OCI-M2 (cell line): ENCODE results near the gene DGAT2.
A peak's percentile ranks its signal among the peaks of the same experiment; 100 is the strongest.
"Not testable (repeated sequence)": the region's sequence is repeated elsewhere in the genome, so short reads cannot be mapped to it uniquely, and the experiment has no call there.

Experiments used
- DNase-seq: peaks from one replicate; lab custom pipeline; 2025; ENCODE audit not compliant: unreplicated experiment; lab: John Stamatoyannopoulos, UW

Gene DGAT2, protein sequence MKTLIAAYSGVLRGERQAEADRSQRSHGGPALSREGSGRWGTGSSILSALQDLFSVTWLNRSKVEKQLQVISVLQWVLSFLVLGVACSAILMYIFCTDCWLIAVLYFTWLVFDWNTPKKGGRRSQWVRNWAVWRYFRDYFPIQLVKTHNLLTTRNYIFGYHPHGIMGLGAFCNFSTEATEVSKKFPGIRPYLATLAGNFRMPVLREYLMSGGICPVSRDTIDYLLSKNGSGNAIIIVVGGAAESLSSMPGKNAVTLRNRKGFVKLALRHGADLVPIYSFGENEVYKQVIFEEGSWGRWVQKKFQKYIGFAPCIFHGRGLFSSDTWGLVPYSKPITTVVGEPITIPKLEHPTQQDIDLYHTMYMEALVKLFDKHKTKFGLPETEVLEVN

DNA sequence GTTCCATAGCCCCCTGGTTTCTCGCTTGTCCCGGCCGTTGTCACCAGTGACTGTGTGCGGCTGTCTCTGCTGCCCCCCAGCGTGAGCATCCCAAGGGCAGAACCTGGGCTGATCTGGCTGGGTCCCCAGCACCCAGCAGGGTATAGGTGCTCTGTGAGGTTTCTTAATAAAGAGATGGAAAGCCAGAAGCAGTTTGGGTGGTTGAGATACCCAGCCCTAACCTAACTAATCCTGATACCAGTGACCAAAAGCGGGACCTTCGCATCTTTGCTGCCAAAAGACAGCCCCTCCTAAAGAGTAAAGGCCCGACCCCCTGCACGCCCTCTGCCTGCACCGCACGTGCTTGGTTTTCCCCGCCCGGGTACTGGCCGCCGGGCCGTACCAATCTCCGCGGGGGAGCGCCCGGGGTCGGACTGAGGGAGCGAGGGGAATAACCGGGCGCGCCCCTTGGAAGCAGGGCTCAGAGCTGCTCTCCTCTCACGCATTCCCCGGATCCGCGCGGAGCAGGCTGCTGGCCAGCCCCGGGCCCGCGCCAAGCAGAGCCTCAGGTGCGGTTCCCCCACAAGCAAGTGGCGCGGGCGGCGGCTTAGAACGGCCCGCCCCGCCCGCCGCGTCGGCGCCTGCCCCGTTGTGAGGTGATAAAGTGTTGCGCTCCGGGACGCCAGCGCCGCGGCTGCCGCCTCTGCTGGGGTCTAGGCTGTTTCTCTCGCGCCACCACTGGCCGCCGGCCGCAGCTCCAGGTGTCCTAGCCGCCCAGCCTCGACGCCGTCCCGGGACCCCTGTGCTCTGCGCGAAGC lies at the start of gene DGAT2:
DGAT2 (plus strand) TSS at position 667 of the 797 bp plus-strand sequence. CDS start 214 bp downstream, outside the sequence.
- peak; percentile 80 for DNase-seq

DNA sequence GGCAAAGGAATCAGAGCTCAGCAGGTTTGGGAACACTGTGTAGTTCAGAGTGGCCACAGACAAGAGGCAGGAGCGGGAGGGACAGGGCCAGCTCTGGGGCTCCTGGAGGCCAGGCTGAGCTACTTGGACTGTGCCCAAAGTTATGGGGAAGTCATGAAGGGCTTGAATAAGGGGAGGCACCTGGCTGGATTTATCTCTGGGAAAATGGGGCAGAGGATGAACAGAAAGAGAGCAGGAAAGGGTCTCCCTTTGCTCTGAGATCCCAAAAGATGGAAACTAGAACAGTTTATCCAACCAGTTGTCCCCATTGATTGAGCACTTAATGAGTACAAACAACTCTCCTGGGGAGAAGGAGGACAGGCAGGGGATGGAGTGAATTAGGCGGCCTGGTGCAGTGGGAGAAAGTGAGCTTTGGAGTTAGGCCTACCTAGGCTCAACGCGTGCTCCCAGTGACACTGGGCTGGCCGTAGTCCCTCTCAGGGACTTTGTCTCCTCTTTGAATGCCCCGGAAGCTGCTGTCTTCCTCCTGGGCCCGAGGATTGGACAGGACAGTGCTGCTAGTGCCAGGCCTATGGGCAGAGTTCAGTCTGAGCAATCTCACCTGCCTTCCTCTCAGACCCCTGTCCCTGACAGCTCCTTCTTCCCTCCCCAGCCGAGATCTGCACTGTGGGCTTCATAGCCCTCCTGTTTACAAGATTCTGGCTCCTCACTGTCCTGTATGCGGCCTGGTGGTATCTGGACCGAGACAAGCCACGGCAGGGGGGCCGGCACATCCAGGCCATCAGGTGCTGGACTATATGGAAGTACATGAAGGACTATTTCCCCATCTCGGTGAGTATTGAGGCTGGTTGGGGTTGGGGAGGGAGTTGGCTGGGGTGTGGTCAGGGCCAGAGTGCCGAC lies 49.0 kb upstream of the DGAT2 start:
- DNase-seq, result no peak

DNA sequence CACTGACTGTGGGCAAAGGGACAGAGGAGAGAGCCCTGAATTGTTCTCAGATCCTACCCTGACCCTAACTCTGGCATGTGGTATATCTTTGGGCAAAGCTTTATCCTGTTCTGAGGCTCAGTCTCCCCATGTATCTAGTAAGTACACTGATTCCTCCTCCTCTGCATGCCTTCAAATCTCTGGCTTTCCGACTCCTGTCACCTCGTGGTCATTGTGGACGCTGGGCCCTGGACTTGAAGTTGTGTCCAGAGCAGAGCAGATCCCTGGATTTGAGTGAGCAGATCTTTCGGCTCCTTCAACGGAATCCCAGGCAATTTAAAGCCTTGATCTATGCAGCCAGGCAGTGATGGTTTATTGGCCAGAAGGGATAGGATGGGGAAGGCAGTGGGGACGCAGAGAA lies 47.9 kb upstream of the DGAT2 start:
- no peak for DNase-seq

DNA sequence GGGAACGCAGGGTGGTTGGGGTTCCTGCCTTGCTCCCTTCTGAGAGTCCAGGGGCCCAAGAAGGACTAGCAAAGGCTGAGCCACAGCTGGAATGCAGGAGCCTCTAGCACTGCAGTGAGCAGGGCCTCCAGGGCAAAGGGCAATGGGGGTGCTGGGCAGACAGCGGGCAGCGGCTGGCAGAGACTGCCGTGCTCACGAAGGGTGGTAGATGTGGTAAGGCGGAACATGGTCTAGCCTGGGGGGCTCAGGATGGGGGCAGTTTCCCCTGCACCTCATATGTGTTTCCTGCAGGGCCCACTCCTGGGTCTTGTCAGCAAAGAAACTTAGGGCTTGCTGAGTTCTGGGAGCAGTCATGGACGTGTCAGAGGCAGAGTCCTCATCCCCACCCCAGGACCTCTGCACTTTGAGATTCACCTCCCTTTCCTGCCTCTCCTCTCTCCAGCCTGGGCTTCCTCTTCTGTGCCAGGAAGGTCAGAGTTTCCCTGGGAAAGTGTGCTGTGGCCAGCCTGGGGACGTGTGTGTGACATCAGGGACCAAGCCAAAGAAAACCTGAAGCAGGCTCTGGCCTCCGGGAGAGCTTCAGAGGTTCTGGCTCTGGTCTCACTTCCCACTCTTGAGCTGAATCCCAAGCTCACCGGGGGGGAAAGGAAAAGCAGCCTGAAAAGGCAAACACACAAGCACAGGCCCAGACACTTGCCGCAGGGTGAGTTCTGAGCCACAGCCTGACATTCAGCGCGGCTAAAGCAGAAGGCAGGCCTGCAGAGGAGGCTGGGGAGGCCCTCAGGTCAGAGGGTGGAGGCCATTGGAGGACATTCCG lies 46.5 kb upstream of the DGAT2 start:
- no peak for DNase-seq

DNA sequence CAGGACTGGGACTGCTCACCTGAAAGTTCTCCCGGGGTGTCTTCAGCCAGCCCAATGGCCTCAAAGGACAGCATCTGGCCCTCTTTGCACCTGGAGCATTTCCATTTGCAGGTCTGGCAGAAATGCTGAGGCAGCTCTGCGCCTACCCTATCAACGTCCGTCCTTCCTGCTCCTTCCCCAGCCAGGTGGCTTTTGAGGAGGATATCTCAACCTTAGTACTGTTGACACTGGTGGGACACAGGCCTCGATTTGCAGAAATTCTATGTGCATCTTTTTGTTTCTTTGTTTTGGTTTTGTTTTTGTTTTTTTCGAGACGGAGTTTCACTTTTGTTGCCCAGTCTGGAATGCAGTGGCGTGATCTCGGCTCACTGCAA lies 45.9 kb upstream of the DGAT2 start:
- no peak for DNase-seq

DNA sequence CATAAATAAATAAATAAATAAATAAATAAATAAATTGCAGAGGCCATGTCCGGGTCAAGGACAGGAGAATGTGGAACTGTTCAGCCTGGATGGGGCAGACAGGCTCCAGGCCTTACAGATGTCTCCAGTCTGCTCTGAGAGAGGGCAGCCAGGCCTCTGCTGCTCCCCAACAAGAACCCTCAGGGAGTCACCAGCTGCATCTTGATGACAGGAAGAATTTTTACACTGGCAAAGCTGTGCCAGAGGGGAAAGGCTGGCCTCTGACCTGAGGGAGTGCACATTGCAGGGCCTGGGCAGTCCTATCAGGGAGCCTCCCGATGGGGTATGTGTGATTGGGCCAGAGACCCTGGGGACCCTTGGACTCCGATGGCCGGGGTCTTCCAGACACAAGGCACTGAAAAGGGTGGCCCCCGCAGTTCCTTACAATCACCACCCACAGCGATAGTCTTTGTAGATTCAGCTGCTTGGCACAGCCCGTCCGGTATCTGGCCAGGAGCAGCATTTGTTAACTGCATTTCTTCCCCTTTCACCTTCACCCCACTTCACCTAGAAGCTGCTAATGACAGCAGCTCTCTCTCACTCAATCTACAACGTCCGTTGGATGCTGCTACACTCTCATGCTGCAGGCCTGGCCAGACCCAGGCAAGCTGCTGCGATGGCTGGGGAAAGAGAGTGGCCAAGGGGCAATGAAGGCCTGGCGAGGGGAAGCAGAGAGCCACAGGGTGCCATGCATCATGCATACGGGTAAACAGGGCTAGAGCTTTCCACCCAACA lies 42.8 kb upstream of the DGAT2 start:
- DNase-seq, result no peak

DNA sequence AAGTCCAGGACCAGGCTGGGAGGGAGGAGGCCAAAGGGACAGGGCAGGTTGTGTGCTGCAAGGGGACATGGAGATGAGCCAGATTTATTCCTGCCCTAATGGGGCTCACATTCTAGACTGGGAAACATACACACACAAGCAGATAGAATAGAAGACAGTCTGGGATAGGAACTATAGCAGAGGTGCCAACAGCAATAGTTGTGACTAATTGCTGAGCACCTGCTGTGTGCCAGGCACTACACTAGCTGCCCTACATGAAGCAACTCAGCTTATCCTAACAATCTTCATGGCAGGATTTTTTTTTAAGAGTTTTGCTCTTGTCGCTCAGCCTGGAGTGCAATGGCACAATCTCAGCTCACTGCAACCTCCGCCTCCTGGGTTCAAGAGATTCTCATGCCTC lies 39.6 kb upstream of the DGAT2 start:
- no peak for DNase-seq

DNA sequence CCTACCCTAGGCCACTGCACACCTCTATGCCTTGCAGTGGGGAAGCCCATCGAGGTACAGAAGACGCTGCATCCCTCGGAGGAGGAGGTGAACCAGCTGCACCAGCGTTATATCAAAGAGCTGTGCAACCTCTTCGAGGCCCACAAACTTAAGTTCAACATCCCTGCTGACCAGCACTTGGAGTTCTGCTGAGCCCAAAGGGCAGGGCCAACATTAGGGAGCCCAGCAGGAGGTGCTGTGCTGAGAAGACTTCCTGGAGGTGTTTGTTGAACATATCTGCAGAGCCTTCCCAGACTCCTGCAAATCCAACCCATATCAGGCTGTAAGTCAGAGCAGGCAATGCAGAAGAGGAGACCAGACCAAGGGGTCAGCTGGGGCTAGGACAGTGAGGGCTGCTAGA lies 37.5 kb upstream of the DGAT2 start:
- DNase-seq, result no peak

DNA sequence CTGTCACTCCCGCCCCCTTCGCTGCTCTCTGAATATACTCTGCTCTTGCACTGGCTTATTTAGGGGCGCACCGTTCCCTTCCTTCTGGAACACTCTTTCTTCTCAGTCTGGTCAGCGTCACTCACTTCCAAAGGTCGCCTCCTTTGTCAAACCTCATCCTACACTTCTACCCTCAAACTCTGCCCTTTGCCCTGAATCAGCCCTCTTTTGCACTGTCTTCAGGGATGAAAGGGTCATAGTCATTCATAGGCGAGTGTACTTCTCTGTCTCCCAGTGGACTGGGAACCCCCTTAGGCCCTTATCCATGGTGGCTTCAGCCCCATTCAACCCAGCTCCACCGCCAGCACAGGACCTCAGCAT lies 35.5 kb upstream of the DGAT2 start:
- no peak for DNase-seq

DNA sequence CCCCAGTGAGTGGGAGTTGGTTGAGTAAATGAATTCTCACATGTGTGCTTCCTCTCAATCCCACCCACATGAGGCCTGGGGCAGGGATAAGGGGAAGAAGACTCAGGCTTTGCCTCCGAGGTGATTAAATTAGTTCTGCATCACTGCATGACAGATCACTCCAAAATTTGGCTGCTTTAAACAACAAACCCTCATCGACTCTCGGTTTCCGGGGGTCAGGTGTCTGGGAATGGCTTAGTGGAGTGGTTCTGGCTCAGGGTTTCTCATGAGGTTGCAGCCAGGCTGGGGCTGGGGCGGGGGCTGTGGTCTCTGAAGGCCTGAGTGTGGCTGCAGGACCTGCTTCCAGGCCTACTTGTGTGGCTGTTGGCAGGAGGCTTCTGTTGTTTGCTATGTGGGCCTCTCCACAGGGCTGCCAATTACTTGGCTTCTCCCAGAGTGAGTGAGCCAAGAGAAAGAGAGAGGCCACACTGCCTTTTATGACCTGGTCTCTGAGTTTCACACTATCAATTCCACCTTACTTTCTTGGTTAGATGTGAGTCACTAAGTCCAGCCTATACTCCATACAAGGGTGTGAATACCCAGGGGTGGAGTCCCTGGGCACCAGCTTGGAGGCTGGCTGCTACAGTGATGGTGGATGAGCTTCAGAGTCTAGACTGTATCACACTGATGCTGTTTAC lies 35.0 kb upstream of the DGAT2 start:
- DNase-seq, result no peak

DNA sequence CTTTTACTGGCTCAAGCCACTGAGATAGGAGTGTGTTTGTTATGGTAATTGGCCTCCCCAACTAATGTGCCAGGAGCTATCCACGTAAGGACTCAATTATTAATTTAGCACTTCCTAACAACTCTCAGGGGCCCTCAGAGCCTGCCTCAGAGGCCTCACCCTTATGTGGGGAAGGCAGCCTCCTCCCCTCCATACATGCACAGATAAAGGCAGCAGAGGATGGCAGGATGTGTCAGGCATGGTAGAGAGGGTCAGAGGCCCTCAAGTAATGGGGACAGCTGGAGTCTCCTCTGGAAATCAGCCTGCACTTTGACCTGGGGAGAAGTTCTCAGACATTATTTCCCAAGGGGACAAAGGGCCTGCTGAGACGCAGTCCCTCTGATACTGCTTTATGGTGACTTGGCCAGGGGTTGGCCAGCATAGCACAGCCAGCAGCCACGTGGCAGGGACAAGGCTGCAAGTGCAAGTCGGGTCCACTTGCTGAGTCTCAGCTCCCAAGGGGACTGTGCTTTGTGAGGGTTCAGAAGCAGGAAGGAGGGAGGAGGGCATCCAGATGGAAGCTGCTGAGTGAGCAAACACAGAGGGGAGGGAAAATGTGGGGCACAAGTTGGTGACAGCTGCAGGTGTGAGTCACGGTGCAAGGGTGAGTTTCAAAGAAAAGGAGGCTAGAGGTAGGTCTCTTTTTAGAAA lies 33.9 kb upstream of the DGAT2 start:
- DNase-seq, result no peak

DNA sequence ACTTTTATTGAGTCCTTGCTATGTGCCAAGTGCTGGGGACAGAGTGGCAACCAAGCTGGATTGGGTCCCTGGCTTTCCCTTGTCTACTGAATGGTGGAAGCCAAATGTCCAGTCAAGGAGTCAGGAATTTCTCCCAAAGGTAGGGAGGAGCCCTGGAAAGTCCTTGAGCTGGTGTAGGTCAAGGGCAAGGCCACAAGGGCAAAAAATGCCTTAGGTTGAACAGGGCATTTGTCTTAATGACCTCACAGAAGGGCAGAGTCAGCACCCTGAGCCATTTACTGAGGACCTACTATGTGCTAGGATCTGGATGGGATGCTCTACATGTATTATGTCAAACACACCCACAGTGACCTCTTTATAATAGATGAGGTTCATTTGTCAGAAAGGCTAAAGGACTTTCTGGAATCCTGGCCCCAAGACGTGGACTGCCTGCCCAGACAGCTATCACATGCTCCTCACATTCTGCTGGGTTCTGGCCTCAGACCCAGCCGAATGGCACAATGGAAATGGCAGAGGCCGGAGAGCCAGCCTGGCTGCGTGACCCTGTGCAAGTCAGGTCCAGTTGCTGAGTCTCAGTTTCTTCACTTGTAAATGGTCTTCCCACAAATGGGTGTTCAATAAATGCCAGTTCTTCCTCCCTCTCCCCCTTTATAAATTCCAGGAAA lies 33.3 kb upstream of the DGAT2 start:
- no peak for DNase-seq

DNA sequence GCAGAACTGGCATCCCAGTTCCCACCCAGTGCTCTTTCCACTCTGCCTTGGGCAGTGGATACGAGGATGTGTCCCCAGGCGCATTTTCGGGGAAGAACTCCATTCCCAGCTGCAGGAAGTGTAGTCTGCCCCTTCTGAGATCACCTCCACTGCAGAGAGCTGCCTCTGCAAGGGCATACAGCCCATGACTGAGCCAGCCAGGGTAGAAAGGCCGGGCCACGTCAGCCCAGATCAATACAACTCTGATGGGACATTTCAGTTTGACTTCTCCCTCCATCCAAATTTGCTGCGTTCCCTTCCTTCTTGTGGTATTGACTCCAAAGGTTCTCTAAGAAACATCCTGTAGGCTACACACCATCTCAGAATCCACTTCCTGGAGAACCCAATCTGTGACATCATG lies 31.3 kb upstream of the DGAT2 start:
- no peak for DNase-seq

DNA sequence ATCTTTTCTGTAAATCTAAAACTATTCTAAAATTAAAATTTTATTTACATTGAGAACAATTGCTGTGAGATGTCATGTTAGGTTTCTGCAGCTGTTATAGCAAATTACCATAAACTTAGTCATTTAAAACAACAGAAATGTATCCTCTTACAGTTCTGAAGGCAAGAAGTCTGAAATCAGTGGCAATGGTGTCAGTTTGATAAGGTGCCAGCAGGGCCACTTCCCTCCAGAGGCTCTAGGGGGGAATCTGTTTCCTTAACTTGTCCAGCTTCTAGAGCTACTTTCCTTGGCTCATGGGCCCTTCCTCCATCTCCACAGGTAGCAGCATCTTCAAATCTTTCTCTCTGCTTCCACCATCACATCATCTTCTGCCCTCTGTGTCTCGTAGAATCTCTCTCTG lies 27.9 kb upstream of the DGAT2 start:
- no peak for DNase-seq

DNA sequence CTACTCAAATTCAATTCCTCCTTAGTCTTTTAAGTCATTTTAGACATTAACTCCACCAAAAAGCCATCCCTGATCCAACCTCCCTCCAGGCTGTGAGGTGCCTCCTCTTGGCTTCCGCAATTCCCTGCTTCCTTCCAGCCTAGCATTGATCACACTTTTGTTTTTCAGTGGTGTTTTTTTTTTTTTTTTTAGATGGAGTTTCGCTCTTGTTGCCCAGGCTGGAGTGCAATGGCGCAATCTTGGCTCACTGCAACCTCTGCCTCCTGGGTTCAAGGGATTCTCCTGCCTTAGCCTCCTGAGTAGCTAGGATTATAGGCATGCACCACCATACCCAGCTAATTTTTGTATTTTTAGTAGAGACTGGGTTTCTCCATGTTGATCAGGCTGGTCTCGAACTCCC lies 25.4 kb upstream of the DGAT2 start:
- not testable (repeated sequence) for DNase-seq

DNA sequence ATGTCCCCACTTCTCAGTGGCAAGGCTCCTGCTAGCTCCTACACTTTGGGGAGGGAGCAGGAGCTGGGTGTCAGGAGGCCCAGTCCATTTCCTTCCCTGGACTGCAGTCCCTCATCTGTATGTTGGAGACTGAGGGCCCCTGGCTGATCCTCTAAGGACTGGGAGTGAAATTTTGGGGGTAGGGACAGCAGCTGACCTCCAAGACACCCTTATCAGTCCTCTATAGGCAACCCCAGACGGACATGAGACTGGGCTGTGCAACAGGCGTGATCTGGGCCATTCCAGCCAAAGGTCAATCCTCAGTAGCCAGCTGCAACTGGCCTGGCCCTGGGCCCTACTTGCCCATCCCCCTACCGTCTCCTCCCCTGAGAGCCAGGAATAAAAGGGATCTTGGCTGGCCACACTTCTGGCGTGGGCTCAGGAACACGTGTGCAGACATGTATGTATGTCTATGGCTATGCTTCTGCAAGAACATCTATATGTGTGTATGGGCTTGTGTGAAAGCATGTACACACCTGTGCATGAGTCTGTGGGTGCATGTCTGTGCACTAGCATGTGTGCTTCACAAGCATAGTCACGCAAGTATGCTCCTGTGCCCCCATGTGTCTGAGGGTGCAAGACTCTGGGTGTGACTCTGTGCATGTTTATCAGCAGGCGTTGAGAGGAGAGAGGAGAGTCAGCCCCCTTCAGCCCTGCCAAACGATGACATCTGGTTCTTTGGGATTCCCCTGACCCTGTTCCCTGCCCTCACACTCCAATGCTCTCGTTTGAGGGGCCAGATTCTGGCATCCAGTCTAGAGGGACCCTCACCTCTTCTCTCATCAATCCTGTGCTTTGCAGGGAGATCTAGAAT lies 24.6 kb upstream of the DGAT2 start:
- no peak for DNase-seq

DNA sequence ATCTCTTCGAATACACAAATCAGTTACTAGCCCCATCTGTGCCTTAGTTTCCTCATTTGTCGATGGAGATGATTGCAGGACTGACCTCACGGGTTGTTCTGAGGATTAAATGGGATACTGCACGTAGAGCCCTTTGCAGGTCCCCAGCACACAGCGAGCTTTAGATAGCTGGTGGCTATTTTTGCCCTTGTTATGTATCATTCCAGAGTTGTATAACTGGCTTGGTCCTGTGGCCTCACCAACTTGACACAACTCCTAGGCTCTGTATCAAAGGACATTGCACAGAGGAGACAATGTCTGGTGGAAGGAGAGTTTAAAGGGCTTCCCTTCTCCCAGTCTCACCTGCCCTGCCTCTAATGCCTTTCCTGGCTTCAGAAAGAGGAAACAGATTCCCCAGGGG lies 22.8 kb upstream of the DGAT2 start:
- DNase-seq, result no peak
